ENCODE results near the gene UTP3.

Gene UTP3

DNA sequence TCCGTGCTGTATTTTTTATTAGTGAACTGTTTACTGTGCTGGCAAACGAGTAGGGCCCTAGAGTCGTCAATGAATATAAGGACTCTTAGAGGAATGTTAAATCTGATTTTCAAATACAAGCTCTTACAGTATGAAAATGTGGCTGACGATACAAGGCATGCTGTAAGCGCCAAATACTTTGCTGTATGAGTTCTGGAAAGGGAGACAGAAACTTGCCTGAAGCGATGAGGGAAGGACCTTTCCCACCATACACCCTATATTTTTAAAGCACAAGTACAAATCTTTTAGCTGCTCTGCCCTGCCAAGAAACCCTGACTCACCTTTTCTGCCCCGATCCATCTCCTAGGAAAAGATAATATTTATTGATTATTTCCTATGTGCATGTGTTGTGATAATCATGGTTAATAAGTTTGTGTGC lies 17.7 kb downstream of the UTP3 start:
- no peaks in the 10 kb centered on the region for H3K36me3 ChIP-seq (ENCODE audit: control insufficient read depth in 1 of 2, insufficient read depth in 2 of 2, low read length in 2 of 2)
- H3K4me3 ChIP-seq (ENCODE audit: low read depth in 1 of 2, low read length in 2 of 2), result peak overlapping the region; percentile 83 to 85
- H3K27ac ChIP-seq (ENCODE audit: low read length), result peak overlapping the region; percentile 90
- no peaks in the 10 kb centered on the region for H3K27me3 ChIP-seq (ENCODE audit: low read depth, low read length)
- H3K9me3 ChIP-seq (ENCODE audit: control insufficient read depth in 1 of 2, low read length in 2 of 2), result no peaks in the 10 kb centered on the region
- peaks cover 8 to 11% of the 10 kb centered on the region in 2 donors for H3K4me1 ChIP-seq (ENCODE audit: control insufficient read depth in 1 of 2, insufficient read depth in 2 of 2, low read length in 2 of 2)

GRCh38 chr4:70706516-70706915 lies 18.2 kb downstream of the UTP3 start:
- Histone ChIP-seq H3K4me3 (ENCODE audit: low read depth in 1 of 2, low read length in 2 of 2) (peak overlapping the region; percentile 83 to 85), H3K4me1 (ENCODE audit: control insufficient read depth in 1 of 2, insufficient read depth in 2 of 2, low read length in 2 of 2) (peaks cover 8 to 11% of the 10 kb centered on the region in 2 donors), H3K27ac (ENCODE audit: low read length) (peak overlapping the region; percentile 90), H3K27me3 (ENCODE audit: low read depth, low read length) (no peaks in the 10 kb centered on the region), H3K36me3 (ENCODE audit: control insufficient read depth in 1 of 2, insufficient read depth in 2 of 2, low read length in 2 of 2) (no peaks in the 10 kb centered on the region), H3K9me3 (ENCODE audit: control insufficient read depth in 1 of 2, low read length in 2 of 2) (no peaks in the 10 kb centered on the region)

- Histone ChIP-seq H3K9me3 (ENCODE audit: control insufficient read depth in 1 of 2, low read length in 2 of 2) (no peaks in the 10 kb centered on the region), H3K4me3 (ENCODE audit: low read depth in 1 of 2, low read length in 2 of 2) (no peak overlapping the region), H3K4me1 (ENCODE audit: control insufficient read depth in 1 of 2, insufficient read depth in 2 of 2, low read length in 2 of 2) (peaks cover 8 to 15% of the 10 kb centered on the region in 2 donors), H3K27me3 (ENCODE audit: low read depth, low read length) (no peaks in the 10 kb centered on the region), H3K36me3 (ENCODE audit: control insufficient read depth in 1 of 2, insufficient read depth in 2 of 2, low read length in 2 of 2) (no peaks in the 10 kb centered on the region), H3K27ac (ENCODE audit: low read length) (no peak overlapping the region)
Observed at GRCh38 chr4:70709611-70710205, 21.4 kb downstream of the UTP3 start.

GRCh38 chr4:70711599-70711998 lies 23.3 kb downstream of the UTP3 start:
- Histone ChIP-seq H3K9me3 (ENCODE audit: control insufficient read depth in 1 of 2, low read length in 2 of 2) (no peaks in the 10 kb centered on the region), H3K27me3 (ENCODE audit: low read depth, low read length) (no peaks in the 10 kb centered on the region), H3K27ac (ENCODE audit: low read length) (no peak overlapping the region), H3K4me3 (ENCODE audit: low read depth in 1 of 2, low read length in 2 of 2) (no peak overlapping the region), H3K4me1 (ENCODE audit: control insufficient read depth in 1 of 2, insufficient read depth in 2 of 2, low read length in 2 of 2) (peaks cover 5 to 6% of the 10 kb centered on the region in 2 donors), H3K36me3 (ENCODE audit: control insufficient read depth in 1 of 2, insufficient read depth in 2 of 2, low read length in 2 of 2) (no peaks in the 10 kb centered on the region)

DNA sequence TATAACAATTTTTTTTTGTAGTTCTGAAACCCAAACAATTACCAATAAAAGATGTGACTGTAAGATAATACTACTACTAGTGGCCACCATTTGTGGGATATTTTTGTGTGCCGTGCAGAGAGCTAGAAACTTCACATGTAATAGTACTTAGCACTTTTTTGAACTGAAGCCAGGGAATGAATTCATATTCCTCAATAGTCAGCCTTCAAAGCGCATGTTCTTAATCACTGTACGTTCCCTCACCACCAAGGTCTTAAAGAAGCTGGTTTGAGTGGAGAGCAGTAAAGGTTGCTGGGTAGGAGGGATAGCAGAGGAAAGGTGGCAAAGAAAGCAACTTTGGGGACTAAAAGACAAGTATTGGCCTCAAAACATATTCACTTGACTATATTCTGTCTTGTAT lies 23.8 kb downstream of the UTP3 start:
- Histone ChIP-seq H3K4me3 (ENCODE audit: low read depth in 1 of 2, low read length in 2 of 2) (no peak overlapping the region), H3K27me3 (ENCODE audit: low read depth, low read length) (no peaks in the 10 kb centered on the region), H3K9me3 (ENCODE audit: control insufficient read depth in 1 of 2, low read length in 2 of 2) (no peaks in the 10 kb centered on the region), H3K4me1 (ENCODE audit: control insufficient read depth in 1 of 2, insufficient read depth in 2 of 2, low read length in 2 of 2) (peaks cover 2 to 4% of the 10 kb centered on the region in 2 donors), H3K27ac (ENCODE audit: low read length) (no peak overlapping the region), H3K36me3 (ENCODE audit: control insufficient read depth in 1 of 2, insufficient read depth in 2 of 2, low read length in 2 of 2) (no peaks in the 10 kb centered on the region)

- no peaks in the 10 kb centered on the region for H3K9me3 ChIP-seq (ENCODE audit: control insufficient read depth in 1 of 2, low read length in 2 of 2)
- H3K36me3 ChIP-seq (ENCODE audit: control insufficient read depth in 1 of 2, insufficient read depth in 2 of 2, low read length in 2 of 2), result no peaks in the 10 kb centered on the region
- H3K4me1 ChIP-seq (ENCODE audit: control insufficient read depth in 1 of 2, insufficient read depth in 2 of 2, low read length in 2 of 2), result peaks cover 2 to 4% of the 10 kb centered on the region in 2 donors
- no peak overlapping the region for H3K27ac ChIP-seq (ENCODE audit: low read length)
- no peaks in the 10 kb centered on the region for H3K27me3 ChIP-seq (ENCODE audit: low read depth, low read length)
- H3K4me3 ChIP-seq (ENCODE audit: low read depth in 1 of 2, low read length in 2 of 2), result no peak overlapping the region
Observed at GRCh38 chr4:70712604-70713452, 24.5 kb downstream of the UTP3 start.

DNA sequence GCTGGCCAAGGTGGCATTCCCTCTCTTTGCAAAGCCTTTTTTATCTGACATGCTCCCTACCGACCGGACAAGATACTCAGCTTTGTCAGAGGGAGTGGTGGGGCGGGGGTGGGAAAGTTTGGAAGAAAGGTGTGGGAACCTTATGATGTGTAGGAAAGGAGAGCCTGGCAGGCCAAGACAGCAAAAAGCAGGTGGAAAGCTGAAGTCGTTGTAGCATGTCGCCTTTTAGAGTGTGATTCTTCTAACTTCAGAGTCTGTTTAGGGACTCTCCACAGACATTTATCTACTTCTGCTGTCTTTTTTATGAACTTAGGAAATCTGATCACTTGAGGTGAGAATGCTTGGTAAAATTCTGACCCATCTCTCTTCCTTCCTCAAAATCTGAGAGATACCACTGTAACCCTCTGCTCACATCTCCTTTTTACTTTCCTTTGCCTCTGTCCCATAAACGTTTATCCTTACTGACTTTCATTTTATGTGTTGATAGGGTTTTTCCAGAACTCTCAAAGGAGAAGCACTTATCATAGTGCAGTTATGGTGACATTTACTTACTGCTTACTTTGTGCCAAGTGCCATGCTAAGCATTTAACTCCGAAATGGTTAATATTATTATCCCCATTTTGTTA lies 25.2 kb downstream of the UTP3 start:
- no peaks in the 10 kb centered on the region for H3K9me3 ChIP-seq (ENCODE audit: control insufficient read depth in 1 of 2, low read length in 2 of 2)
- no peaks in the 10 kb centered on the region for H3K27me3 ChIP-seq (ENCODE audit: low read depth, low read length)
- H3K36me3 ChIP-seq (ENCODE audit: control insufficient read depth in 1 of 2, insufficient read depth in 2 of 2, low read length in 2 of 2), result no peaks in the 10 kb centered on the region
- peaks cover 2 to 4% of the 10 kb centered on the region in 2 donors for H3K4me1 ChIP-seq (ENCODE audit: control insufficient read depth in 1 of 2, insufficient read depth in 2 of 2, low read length in 2 of 2)
- no peak overlapping the region for H3K4me3 ChIP-seq (ENCODE audit: low read depth in 1 of 2, low read length in 2 of 2)
- no peak overlapping the region for H3K27ac ChIP-seq (ENCODE audit: low read length)

GRCh38 chr4:70714079-70714887 lies 26.0 kb downstream of the UTP3 start:
- H3K9me3 ChIP-seq (ENCODE audit: control insufficient read depth in 1 of 2, low read length in 2 of 2), result no peaks in the 10 kb centered on the region
- H3K27ac ChIP-seq (ENCODE audit: low read length), result no peak overlapping the region
- H3K36me3 ChIP-seq (ENCODE audit: control insufficient read depth in 1 of 2, insufficient read depth in 2 of 2, low read length in 2 of 2), result no peaks in the 10 kb centered on the region
- H3K27me3 ChIP-seq (ENCODE audit: low read depth, low read length), result no peaks in the 10 kb centered on the region
- H3K4me1 ChIP-seq (ENCODE audit: control insufficient read depth in 1 of 2, insufficient read depth in 2 of 2, low read length in 2 of 2), result peaks cover 2 to 4% of the 10 kb centered on the region in 2 donors
- no peak overlapping the region for H3K4me3 ChIP-seq (ENCODE audit: low read depth in 1 of 2, low read length in 2 of 2)

- no peak overlapping the region for H3K27ac ChIP-seq (ENCODE audit: low read length)
- H3K4me3 ChIP-seq (ENCODE audit: low read depth in 1 of 2, low read length in 2 of 2), result no peak overlapping the region
- no peaks in the 10 kb centered on the region for H3K9me3 ChIP-seq (ENCODE audit: control insufficient read depth in 1 of 2, low read length in 2 of 2)
- H3K4me1 ChIP-seq (ENCODE audit: control insufficient read depth in 1 of 2, insufficient read depth in 2 of 2, low read length in 2 of 2), result peaks cover 0 to 4% of the 10 kb centered on the region in 2 donors
- no peaks in the 10 kb centered on the region for H3K36me3 ChIP-seq (ENCODE audit: control insufficient read depth in 1 of 2, insufficient read depth in 2 of 2, low read length in 2 of 2)
- H3K27me3 ChIP-seq (ENCODE audit: low read depth, low read length), result no peaks in the 10 kb centered on the region
Observed at GRCh38 chr4:70715097-70715496, 26.8 kb downstream of the UTP3 start.

DNA sequence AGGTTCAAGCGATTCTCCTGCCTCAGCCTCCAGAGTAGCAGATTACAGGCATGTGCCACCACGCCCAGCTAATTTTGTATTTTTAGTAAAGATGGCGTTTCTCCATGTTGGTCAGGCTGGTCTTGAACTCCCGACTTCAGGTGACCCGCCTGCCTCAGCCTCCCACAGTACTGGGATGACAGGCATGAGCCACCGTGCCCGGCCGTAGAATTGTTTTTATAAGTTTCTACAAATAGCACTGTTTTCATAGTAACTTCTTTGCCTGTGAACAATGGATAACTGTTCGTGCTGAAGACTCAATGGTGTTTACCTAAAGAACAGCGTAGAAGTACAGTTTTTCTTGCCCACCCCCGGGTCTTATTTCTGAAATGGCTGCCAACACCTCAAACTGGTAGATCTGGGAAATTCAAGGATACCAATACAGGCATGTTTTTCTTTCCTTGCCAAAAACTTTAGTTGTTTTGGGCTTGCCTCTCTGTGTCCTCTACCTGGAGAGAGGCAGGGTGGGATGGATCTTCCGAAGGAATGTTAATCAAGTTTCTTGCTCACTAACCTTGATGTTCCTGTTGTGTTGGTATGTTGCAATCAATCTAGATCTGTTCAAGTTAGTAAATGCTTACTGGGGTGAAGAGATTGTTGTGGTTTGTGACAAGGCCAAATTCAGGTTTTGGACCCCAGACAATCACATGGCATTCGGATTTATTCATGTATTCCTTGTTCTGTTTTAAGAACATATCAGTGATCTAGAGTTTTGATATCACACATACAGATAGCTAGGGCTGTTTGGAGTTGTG lies 30.7 kb downstream of the UTP3 start:
- Histone ChIP-seq H3K27me3 (ENCODE audit: low read depth, low read length) (no peaks in the 10 kb centered on the region), H3K36me3 (ENCODE audit: control insufficient read depth in 1 of 2, insufficient read depth in 2 of 2, low read length in 2 of 2) (no peaks in the 10 kb centered on the region), H3K27ac (ENCODE audit: low read length) (no peak overlapping the region), H3K4me3 (ENCODE audit: low read depth in 1 of 2, low read length in 2 of 2) (no peak overlapping the region), H3K4me1 (ENCODE audit: control insufficient read depth in 1 of 2, insufficient read depth in 2 of 2, low read length in 2 of 2) (peaks cover 0 to under 1% of the 10 kb centered on the region in 2 donors), H3K9me3 (ENCODE audit: control insufficient read depth in 1 of 2, low read length in 2 of 2) (no peaks in the 10 kb centered on the region)
